Activated T-cell treated with anti-CD3 and anti-CD28 coated beads, Interleukin-2, amount 50 U/mL, for 4 hours (primary cell): ENCODE measurements around the gene SUPT3H. TPM values are rescaled to one million over a fixed set of nuclear protein-coding genes. Genes with fewer than 3 reads are reported as not detected.
A peak's percentile ranks its signal among the peaks of the same experiment; 100 is the strongest.

ENCODE experiments used
- ATAC-seq, 2 donors: fragments of 200-7000 bp; cut with Tn5 transposase; one replicate each; pipeline ENCODE4 v1.10.0; 2021
- DNase-seq: peaks from one replicate; pipeline ENCODE4 v3.0.0-alpha.2; 2020
- H3K27me3 Mint-ChIP-seq: one replicate; pipeline ENCODE4 v1.8.0; 2021; ENCODE audit warnings: low read depth, mixed read lengths
- H3K36me3 Mint-ChIP-seq: one replicate; pipeline ENCODE4 v1.8.0; 2022; ENCODE audit warnings: mixed read lengths; ENCODE audit not compliant: insufficient read depth
- H3K4me1 Mint-ChIP-seq: one replicate; pipeline ENCODE4 v1.8.0; 2021; ENCODE audit warnings: low read depth, mixed read lengths
- H3K4me3 Mint-ChIP-seq: one replicate; pipeline ENCODE4 v1.8.0; 2021; ENCODE audit warnings: mild to moderate bottlenecking, moderate library complexity, mixed read lengths
- H3K9me3 Mint-ChIP-seq: one replicate; pipeline ENCODE4 v1.8.0; 2021; ENCODE audit warnings: mixed read lengths
- total RNA-seq, 3 donors: library from RNA; stranded (reverse); gene quantifications; one replicate each; pipeline ENCODE4 v1.2.1, GENCODE V29; 2021

SUPT3H gene
- total RNA-seq, 3 donors from 2014 or later = 14.1 to 15.7 (median 15.7) TPM

- Mint-ChIP-seq H3K9me3 (no peaks in the 10 kb centered on the region), H3K27me3 (no peaks in the 10 kb centered on the region), H3K36me3 (no peaks in the 10 kb centered on the region), H3K4me3 (no peak overlapping the region), H3K4me1 (peaks cover 9% of the 10 kb centered on the region)
- no peak for ATAC-seq
- DNase-seq = no peak
Observed at GRCh38 chr6:44983467-44984365, 394.0 kb downstream of the SUPT3H start.

GRCh38 chr6:44980841-44981240, 396.9 kb downstream of the SUPT3H start:
- H3K9me3 Mint-ChIP-seq = no peaks in the 10 kb centered on the region
- ATAC-seq (no peak), DNase-seq (no peak)
- no peak overlapping the region for H3K4me3 Mint-ChIP-seq
- no peaks in the 10 kb centered on the region for H3K27me3 Mint-ChIP-seq
- no peaks in the 10 kb centered on the region for H3K36me3 Mint-ChIP-seq
- peaks cover 21% of the 10 kb centered on the region for H3K4me1 Mint-ChIP-seq

GRCh38 chr6:44976677-44977641, 400.8 kb downstream of the SUPT3H start:
- Mint-ChIP-seq H3K9me3 (peaks cover 7% of the 10 kb centered on the region), H3K36me3 (peaks cover 6% of the 10 kb centered on the region), H3K27me3 (no peaks in the 10 kb centered on the region), H3K4me3 (peak overlapping the region; percentile 20), H3K4me1 (peaks cover 27% of the 10 kb centered on the region)
- ATAC-seq (peak; percentile 80 to 90), DNase-seq (no peak)

GRCh38 chr6:44974511-44974910, 403.2 kb downstream of the SUPT3H start:
- Mint-ChIP-seq H3K4me3 (no peak overlapping the region), H3K36me3 (peaks cover 6% of the 10 kb centered on the region), H3K9me3 (peaks cover 7% of the 10 kb centered on the region), H3K4me1 (peaks cover 31% of the 10 kb centered on the region), H3K27me3 (no peaks in the 10 kb centered on the region)
- DNase-seq = no peak
- ATAC-seq = no peak

- H3K9me3 Mint-ChIP-seq = peaks cover 7% of the 10 kb centered on the region
- ATAC-seq = no peak
- H3K4me1 Mint-ChIP-seq = peaks cover 34% of the 10 kb centered on the region
- peaks cover 6% of the 10 kb centered on the region for H3K36me3 Mint-ChIP-seq
- no peaks in the 10 kb centered on the region for H3K27me3 Mint-ChIP-seq
- DNase-seq = no peak
- no peak overlapping the region for H3K4me3 Mint-ChIP-seq
Observed at GRCh38 chr6:44972709-44973108, 405.0 kb downstream of the SUPT3H start.

GRCh38 chr6:44969446-44970185, 408.1 kb downstream of the SUPT3H start:
- no peak overlapping the region for H3K4me3 Mint-ChIP-seq
- DNase-seq = no peak
- no peak for ATAC-seq

GRCh38 chr6:44967481-44967880, 410.3 kb downstream of the SUPT3H start:
- DNase-seq = no peak
- Mint-ChIP-seq H3K4me3 (no peak overlapping the region), H3K4me1 (peaks cover 17% of the 10 kb centered on the region), H3K27me3 (no peaks in the 10 kb centered on the region), H3K36me3 (no peaks in the 10 kb centered on the region), H3K9me3 (no peaks in the 10 kb centered on the region)
- no peak for ATAC-seq

More at GRCh38 chr6:44969446-44970185, 408.1 kb downstream of the SUPT3H start:
- peaks cover 6% of the 10 kb centered on the region for H3K36me3 Mint-ChIP-seq
- peaks cover 23% of the 10 kb centered on the region for H3K4me1 Mint-ChIP-seq
- H3K27me3 Mint-ChIP-seq = no peaks in the 10 kb centered on the region
- peaks cover 7% of the 10 kb centered on the region for H3K9me3 Mint-ChIP-seq

GRCh38 chr6:44966449-44967092, 411.2 kb downstream of the SUPT3H start:
- DNase-seq = no peak
- no peaks in the 10 kb centered on the region for H3K9me3 Mint-ChIP-seq
- peaks cover 17% of the 10 kb centered on the region for H3K4me1 Mint-ChIP-seq
- ATAC-seq = no peak
- H3K36me3 Mint-ChIP-seq = no peaks in the 10 kb centered on the region
- no peak overlapping the region for H3K4me3 Mint-ChIP-seq
- no peaks in the 10 kb centered on the region for H3K27me3 Mint-ChIP-seq

GRCh38 chr6:44965708-44966107, 412.0 kb downstream of the SUPT3H start:
- peaks cover 18% of the 10 kb centered on the region for H3K4me1 Mint-ChIP-seq
- no peak for DNase-seq
- no peak overlapping the region for H3K4me3 Mint-ChIP-seq
- H3K27me3 Mint-ChIP-seq = no peaks in the 10 kb centered on the region
- peaks cover 2% of the 10 kb centered on the region for H3K36me3 Mint-ChIP-seq
- ATAC-seq = no peak
- no peaks in the 10 kb centered on the region for H3K9me3 Mint-ChIP-seq

- Mint-ChIP-seq H3K36me3 (peaks cover 2% of the 10 kb centered on the region), H3K9me3 (no peaks in the 10 kb centered on the region), H3K4me3 (no peak overlapping the region), H3K4me1 (peaks cover 5% of the 10 kb centered on the region), H3K27me3 (no peaks in the 10 kb centered on the region)
- DNase-seq (no peak), ATAC-seq (peak; percentile 46 to 87)
Observed at GRCh38 chr6:44960898-44961297, 416.8 kb downstream of the SUPT3H start.

GRCh38 chr6:44959651-44960050, 418.1 kb downstream of the SUPT3H start:
- no peak overlapping the region for H3K4me3 Mint-ChIP-seq
- H3K36me3 Mint-ChIP-seq = peaks cover 2% of the 10 kb centered on the region
- H3K27me3 Mint-ChIP-seq = no peaks in the 10 kb centered on the region
- ATAC-seq = no peak
- H3K4me1 Mint-ChIP-seq = peaks cover 5% of the 10 kb centered on the region
- DNase-seq = no peak
- no peaks in the 10 kb centered on the region for H3K9me3 Mint-ChIP-seq

GRCh38 chr6:44957156-44957555, 420.6 kb downstream of the SUPT3H start:
- peaks cover 5% of the 10 kb centered on the region for H3K4me1 Mint-ChIP-seq
- H3K27me3 Mint-ChIP-seq = no peaks in the 10 kb centered on the region
- peaks cover 6% of the 10 kb centered on the region for H3K36me3 Mint-ChIP-seq
- ATAC-seq = no peak
- DNase-seq = no peak
- H3K9me3 Mint-ChIP-seq = no peaks in the 10 kb centered on the region
- no peak overlapping the region for H3K4me3 Mint-ChIP-seq

- no peak for DNase-seq
- peaks cover 9% of the 10 kb centered on the region for H3K4me1 Mint-ChIP-seq
- no peaks in the 10 kb centered on the region for H3K27me3 Mint-ChIP-seq
- H3K36me3 Mint-ChIP-seq = peaks cover 6% of the 10 kb centered on the region
- H3K4me3 Mint-ChIP-seq = no peak overlapping the region
- no peak for ATAC-seq
- no peaks in the 10 kb centered on the region for H3K9me3 Mint-ChIP-seq
Observed at GRCh38 chr6:44956396-44956795, 421.3 kb downstream of the SUPT3H start.
